Right renal cortex interstitium (tissue), 3 donors: ENCODE results near the gene FHIP1A. TPM values are rescaled to one million over a fixed set of nuclear protein-coding genes. Genes with fewer than 3 reads are reported as not detected.
"Not testable (repeated sequence)": the region's sequence is repeated elsewhere in the genome, so short reads cannot be mapped to it uniquely, and the experiment has no call there.

Experiments used
- DNase-seq, 3 donors: peaks; one replicate each; pipeline ENCODE4 v3.0.0-alpha.2; 2013; ENCODE audit warnings: low read depth in 3 of 3, low spot score in 2 of 3
- polyA plus RNA-seq, 3 donors: library from polyadenylated mRNA; unstranded; fragments of 120-200 nt; gene quantifications; one replicate each; pipeline ENCODE4 v1.2.1, GENCODE V29; 2013; ENCODE audit not compliant: insufficient read length in 3 of 3

Gene FHIP1A
- 1 to 10 TPM; 4.8 to 5.7 (median 5.3) TPM for polyA plus RNA-seq

- peak; percentile 63 to 82 (median 75) for DNase-seq
Measured at GRCh38 chr4:151408630-151409469, at the start of gene FHIP1A. Gene FHIP1A, plus strand, starts transcription at chr4:151409176. Its CDS starts 157,084 bp downstream, at chr4:151566260.

DNA sequence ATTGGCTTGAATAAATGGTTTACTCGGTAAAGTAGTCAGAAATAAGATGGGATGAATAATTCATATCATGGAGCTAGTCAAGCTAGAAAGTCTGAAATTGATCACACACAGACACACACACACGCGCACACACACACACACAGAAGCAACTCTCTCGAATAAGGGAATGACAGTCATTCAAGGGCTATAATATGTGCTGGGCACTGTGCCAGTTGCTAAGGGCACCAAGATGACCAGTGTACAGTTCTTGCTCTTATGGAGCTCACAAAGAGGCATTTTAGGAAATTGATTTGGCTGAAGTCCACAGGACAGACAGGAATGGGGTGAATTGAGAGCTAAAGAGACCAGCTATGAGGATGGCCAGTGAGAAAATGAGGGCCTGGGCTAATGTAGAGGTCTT lies 49.4 kb upstream of the FHIP1A start:
- no peak for DNase-seq

- no peak for DNase-seq
Measured at GRCh38 chr4:151361126-151361525, 47.9 kb upstream of the FHIP1A start.

- DNase-seq, result no peak
Measured at GRCh38 chr4:151361966-151362365, 47.0 kb upstream of the FHIP1A start.

DNA sequence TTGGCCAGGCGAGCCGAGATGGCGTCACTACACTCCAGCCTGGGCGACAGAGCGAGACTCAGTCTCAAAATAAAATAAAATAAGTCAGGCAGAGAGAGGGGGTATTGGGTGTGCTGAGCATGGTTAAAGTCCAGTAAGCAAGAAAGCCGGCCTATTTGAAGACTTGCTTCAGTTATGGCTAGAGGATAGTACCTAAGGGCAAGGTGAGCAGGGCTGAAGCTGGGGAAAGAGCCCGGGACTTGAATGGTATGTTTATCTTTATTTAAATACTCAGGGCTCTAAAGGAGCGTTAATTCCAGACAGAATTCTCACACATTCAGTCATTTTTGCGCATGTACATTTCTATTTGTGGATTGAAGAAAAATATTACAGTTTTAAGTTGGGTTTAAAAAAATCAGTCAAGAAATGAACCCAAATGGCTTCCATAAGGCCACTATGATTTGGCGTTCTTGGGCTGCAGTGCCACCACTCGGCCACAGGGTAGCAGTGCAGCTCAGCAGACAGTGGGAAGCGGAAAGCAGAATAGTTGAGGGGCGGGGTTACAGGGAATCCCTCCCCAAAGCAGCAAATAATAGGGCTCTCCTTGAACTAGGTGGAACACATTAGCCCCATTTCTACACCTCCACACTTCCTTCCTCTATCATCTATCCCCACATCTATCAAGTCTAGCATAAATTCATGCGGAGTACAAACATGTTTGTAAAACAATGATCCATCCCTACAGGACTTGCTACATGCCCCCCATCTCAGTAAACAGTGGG lies 46.4 kb upstream of the FHIP1A start:
- DNase-seq, result peak; percentile 47 to 62 (median 60)

DNA sequence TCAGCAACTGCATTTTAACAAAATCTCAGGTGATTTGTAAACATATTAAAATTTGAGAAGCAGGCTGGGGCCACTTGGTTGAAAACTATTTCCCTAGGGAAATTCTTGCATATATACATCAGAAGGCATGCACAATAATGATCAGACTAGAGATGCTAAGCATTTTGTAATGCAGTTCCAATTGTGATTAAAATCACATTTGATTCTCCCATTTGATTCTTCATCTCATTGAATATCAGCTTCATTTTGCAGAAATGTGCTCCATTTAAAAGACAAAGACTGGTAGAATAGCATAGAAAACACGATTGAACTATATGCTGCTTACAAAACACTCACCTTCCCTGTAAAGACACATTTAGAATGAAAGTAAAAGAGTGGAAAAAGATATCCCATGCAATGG lies 32.4 kb upstream of the FHIP1A start:
- no peak for DNase-seq

GRCh38 chr4:151389311-151389710 lies 19.7 kb upstream of the FHIP1A start:
- DNase-seq, result no peak

DNA sequence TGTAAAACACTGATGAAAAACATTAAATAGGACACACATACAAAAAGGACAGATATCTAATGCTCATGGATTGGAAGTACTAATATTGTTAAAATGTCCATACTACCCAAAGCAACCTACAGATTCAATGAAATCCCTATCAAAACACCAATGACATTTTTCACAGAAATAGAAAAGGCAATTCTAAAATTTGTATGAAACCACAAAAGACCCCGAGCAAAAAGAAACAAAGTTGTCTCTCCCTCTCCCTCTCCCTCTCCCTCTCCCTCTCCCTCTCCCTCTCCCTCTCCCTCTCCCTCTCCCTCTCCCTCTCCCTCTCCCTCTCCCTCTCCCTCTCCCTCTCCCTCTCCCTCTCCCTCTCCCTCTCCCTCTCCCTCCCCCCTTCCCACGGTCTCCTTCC lies 19.2 kb upstream of the FHIP1A start:
- not testable (repeated sequence) for DNase-seq

- DNase-seq, result no peak
Measured at GRCh38 chr4:151395873-151396272, 13.1 kb upstream of the FHIP1A start.

- DNase-seq, result no peak
Measured at GRCh38 chr4:151400343-151400742, 8.6 kb upstream of the FHIP1A start.

GRCh38 chr4:151401739-151402138 lies 7.2 kb upstream of the FHIP1A start:
- DNase-seq, result no peak

DNA sequence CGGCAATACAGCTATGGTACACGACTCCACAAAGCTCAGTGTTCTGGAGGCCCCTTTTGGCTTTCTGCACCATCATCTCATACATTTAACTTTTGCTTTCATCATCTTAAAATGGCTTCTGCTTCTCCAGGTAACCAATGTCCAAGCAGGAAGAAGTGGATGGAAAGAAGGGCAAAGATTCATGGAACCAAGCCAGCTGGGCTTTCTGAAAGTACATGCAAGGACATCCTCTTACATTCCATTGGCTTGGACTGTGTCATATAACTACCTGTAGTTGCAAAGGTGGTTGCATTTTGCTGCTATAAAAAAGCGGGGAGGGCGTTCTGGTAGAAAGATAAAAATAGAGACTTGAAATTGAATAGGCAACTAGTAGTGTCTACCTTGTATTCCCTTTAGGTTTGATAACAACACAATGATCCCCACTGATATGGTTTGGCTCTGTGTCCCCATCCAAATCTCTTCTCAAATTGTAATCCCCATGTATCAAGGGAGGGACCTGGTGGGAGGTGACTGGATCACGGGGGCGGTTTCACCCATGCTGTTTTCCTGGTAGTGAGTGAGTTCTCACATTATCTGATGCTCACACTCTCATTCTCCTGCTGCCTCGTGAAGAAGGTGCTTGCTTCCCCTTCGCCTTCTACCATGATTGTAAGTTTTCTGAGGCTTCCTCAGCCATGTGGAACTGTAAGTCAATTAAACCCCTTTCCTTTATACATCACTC lies 6.7 kb upstream of the FHIP1A start:
- DNase-seq, result no peak

- DNase-seq, result no peak
Measured at GRCh38 chr4:151403656-151404055, 5.3 kb upstream of the FHIP1A start.

DNA sequence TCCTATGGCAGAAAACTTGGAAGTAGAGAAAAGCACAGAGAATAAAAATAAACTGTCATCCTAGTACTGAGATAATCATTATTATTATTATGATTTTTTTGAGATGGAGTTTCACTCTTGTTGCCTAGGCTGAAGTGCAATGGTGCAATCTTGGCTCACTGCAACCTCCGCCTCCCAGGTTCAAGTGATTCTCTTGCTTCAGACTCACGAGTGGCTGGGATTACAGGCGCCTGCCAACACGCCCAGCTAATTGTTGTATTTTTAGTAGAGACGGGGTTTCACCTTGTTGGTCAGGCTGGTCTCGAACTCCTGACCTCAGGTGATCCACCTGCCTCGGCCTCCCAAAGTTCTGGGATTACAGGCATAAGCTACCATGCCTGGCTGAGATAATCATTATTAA lies 4.2 kb upstream of the FHIP1A start:
- DNase-seq, result not testable (repeated sequence)

- no peak for DNase-seq
Measured at GRCh38 chr4:151407018-151407417, 2.0 kb upstream of the FHIP1A start.

GRCh38 chr4:151407466-151408379 lies 1.3 kb upstream of the FHIP1A start:
- peak in 1 of 3 donors; percentile 16 for DNase-seq

GRCh38 chr4:151408380-151408629 lies 671 bp upstream of the FHIP1A start:
- DNase-seq, result no peak

DNA sequence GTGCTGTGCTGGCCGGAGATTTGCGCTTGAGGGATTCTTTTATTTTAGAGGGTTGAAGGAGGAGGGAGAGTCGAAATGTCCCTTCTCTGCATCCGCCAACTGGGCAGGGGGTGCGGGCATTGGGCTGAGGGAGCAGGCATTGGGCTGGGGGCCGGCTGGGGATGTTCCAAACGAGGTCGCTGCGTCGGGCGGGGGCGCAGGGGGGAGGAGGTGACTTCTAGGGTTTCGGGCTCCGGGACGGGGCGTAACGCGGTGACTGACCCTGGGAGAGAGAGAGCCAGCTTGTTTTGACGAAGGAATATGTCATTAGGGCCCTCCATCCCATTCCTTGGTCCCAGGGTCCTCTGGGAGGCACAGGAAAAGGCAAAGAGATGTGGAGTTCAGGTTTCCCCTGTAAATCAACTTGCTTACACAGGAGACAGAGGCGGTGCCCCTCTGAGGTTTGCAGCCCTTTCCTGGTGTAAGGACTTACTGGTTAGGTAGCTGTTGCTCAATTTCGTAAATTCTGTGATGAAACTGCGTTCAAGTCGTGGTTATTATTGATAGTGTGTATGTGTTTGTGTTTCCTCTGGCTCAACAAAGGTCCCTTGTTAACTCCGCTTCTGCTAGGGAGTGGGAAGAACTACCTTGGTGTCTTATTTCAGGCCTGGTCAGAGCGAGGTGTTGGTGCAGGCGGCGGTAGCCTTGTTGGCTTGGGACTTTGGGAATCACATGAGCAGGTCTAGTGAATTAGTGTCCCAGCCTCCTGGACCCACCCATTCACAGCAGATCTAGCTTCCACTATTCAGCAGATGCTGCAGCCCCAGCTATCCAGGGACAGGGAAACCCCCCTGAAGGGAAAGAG lies 716 bp downstream of the FHIP1A start:
- peak in 2 of 3 donors; percentile 29 to 35 for DNase-seq

- no peak for DNase-seq
Measured at GRCh38 chr4:151415978-151416377, 7.0 kb downstream of the FHIP1A start.
